Activated CD4-positive, alpha-beta memory T cell treated with anti-CD3 and anti-CD28 coated beads for 36 hours (primary cell): ENCODE results near the gene NEDD1. TPM values are rescaled to one million over a fixed set of nuclear protein-coding genes. Genes with fewer than 3 reads are reported as not detected.

Experiments used
- CTCF ChIA-PET: fragments of 350-600 bp; sonication (Branson Sonifier 250); formaldehyde crosslinking; loops from one replicate; lab custom pipeline; 2021; ENCODE audit warnings: antibody characterized with exemption, inconsistent platforms; lab: Charles Lee
- POLR2A ChIA-PET: fragments of 350-600 bp; sonication (Branson Sonifier 250); formaldehyde crosslinking; loops from one replicate; lab custom pipeline; 2021; ENCODE audit warnings: antibody characterized with exemption; lab: Charles Lee
- DNase-seq: peaks from one replicate; pipeline ENCODE4 v3.0.0-alpha.2; 2020
- H3K27ac Mint-ChIP-seq: one replicate; pipeline ENCODE4 v1.8.0; 2021; ENCODE audit warnings: mixed read lengths
- H3K27me3 Mint-ChIP-seq: one replicate; pipeline ENCODE4 v1.8.0; 2021; ENCODE audit warnings: mixed read lengths
- H3K36me3 Mint-ChIP-seq: one replicate; pipeline ENCODE4 v1.8.0; 2021; ENCODE audit warnings: mixed read lengths
- H3K4me1 Mint-ChIP-seq: one replicate; pipeline ENCODE4 v1.8.0; 2021; ENCODE audit warnings: low read depth, mixed read lengths
- H3K4me3 Mint-ChIP-seq: one replicate; pipeline ENCODE4 v1.8.0; 2021; ENCODE audit warnings: mild to moderate bottlenecking, mixed read lengths
- H3K9me3 Mint-ChIP-seq: one replicate; pipeline ENCODE4 v1.8.0; 2021; ENCODE audit warnings: mixed read lengths
- intact Hi-C: fragments of 100-400 bp; cut with micrococcal nuclease; formaldehyde crosslinking; loops from one replicate; pipeline ENCODE4 v1.15.1; 2023
- total RNA-seq, 2 experiments: library from RNA; stranded (reverse); gene quantifications; one replicate each; pipeline ENCODE4 v1.2.3, GENCODE V29; 2021

NEDD1 gene
- total RNA-seq, 2 experiments from 2014 or later = 55.4 to 57.9 TPM

DNA sequence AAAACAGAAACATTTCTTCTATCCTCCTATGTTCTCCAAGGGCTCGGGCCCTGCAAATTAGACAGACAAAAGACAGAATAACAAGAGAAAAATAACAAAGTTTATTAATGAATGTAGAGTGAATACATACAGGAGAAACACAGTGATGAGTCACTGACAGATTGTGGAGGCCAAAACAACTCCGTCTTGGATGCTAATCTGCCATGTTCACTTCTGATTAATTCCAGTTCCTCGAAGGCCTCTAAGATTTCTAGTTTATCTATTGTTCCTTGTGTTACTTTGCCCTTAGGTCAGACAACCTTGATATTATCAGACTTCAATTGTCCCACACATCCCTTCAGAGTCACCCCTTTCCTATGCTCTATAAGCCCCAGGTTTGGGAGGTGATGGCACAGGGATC, 26.8 kb upstream of the NEDD1 start:
- DNase-seq = no peak
- H3K27me3 Mint-ChIP-seq = peaks cover 3% of the 10 kb centered on the region
- H3K4me1 Mint-ChIP-seq = no peaks in the 10 kb centered on the region
- CTCF ChIA-PET = no interaction called here
- H3K27ac Mint-ChIP-seq = no peak overlapping the region
- no peak overlapping the region for H3K4me3 Mint-ChIP-seq
- H3K36me3 Mint-ChIP-seq = no peaks in the 10 kb centered on the region
- H3K9me3 Mint-ChIP-seq = no peaks in the 10 kb centered on the region
- POLR2A ChIA-PET = no interaction called here
- intact Hi-C loops = no loop called here

DNA sequence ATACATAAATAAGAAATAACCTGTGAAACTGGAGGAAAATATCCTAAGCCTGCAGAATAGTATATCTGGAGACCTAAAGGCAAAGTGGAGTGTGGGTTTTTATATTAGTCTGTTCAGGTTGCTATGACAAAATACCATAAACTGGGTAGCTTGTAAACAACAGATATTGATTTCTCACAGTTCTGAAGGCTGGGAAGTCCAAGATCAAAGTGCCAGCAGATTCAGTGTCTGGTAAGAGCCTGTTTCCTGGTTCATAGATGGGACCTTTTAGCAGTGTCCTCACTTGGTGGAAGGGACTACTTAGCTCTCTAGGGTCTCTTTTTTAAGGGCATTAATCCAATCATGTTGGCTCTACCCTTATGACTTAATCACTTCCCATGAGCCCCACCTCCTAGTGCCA, 25.4 kb upstream of the NEDD1 start:
- H3K4me3 Mint-ChIP-seq = no peak overlapping the region
- H3K9me3 Mint-ChIP-seq = no peaks in the 10 kb centered on the region
- H3K36me3 Mint-ChIP-seq = no peaks in the 10 kb centered on the region
- H3K27ac Mint-ChIP-seq = no peak overlapping the region
- no peaks in the 10 kb centered on the region for H3K27me3 Mint-ChIP-seq
- intact Hi-C loops = no loop called here
- POLR2A ChIA-PET = no interaction called here
- no peak for DNase-seq
- CTCF ChIA-PET = no interaction called here
- no peaks in the 10 kb centered on the region for H3K4me1 Mint-ChIP-seq

DNA sequence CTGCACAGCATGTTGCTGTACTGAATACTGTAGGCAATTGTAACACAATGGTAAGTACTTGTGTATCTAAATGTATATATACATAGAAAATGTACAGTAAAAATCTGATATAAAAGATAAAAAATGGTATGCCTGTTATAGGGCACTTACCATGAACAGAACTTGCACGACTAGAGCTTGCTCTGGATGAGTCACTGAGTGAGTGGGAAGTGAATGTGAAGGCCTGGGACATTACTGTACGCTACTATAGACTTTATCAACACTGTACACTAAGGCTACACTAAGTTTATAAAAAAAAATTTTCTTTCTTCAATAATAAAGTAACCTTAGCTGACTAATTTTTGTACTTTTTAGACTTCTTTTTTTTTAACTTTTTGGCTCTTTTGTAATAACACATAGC, 24.2 kb upstream of the NEDD1 start:
- H3K4me3 Mint-ChIP-seq = no peak overlapping the region
- no peaks in the 10 kb centered on the region for H3K9me3 Mint-ChIP-seq
- no peak overlapping the region for H3K27ac Mint-ChIP-seq
- ChIA-PET POLR2A (interaction anchor here (0.6 kb wide), 1 partner anchor 481 kb away, joined by 3 read pairs; no protein-coding TSS in a partner anchor), CTCF (no interaction called here)
- H3K4me1 Mint-ChIP-seq = no peaks in the 10 kb centered on the region
- no peak for DNase-seq
- H3K27me3 Mint-ChIP-seq = no peaks in the 10 kb centered on the region
- H3K36me3 Mint-ChIP-seq = no peaks in the 10 kb centered on the region
- intact Hi-C loops = no loop called here

DNA sequence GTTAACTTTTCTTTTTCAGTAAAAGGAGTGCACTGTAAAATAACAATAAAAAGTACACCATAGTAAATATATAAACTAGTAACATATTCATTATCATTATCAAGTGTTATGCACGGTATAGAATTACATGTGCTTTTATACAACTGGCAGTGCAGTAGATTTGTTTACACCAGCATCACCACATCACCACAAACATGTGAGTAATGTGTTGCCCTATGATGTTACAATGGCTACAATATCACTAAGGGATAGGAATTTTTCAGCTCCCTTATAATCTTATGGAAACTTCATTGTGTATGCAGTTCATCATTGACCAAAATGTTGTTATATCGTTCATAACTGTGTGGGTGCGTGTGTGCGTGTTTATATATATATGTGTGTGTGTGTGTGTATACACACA, 23.5 kb upstream of the NEDD1 start:
- Mint-ChIP-seq H3K9me3 (no peaks in the 10 kb centered on the region), H3K36me3 (no peaks in the 10 kb centered on the region), H3K27me3 (no peaks in the 10 kb centered on the region), H3K4me1 (no peaks in the 10 kb centered on the region), H3K4me3 (no peak overlapping the region), H3K27ac (no peak overlapping the region)
- DNase-seq = no peak
- CTCF ChIA-PET = no interaction called here
- intact Hi-C loops = no loop called here
- POLR2A ChIA-PET = no interaction called here

DNA sequence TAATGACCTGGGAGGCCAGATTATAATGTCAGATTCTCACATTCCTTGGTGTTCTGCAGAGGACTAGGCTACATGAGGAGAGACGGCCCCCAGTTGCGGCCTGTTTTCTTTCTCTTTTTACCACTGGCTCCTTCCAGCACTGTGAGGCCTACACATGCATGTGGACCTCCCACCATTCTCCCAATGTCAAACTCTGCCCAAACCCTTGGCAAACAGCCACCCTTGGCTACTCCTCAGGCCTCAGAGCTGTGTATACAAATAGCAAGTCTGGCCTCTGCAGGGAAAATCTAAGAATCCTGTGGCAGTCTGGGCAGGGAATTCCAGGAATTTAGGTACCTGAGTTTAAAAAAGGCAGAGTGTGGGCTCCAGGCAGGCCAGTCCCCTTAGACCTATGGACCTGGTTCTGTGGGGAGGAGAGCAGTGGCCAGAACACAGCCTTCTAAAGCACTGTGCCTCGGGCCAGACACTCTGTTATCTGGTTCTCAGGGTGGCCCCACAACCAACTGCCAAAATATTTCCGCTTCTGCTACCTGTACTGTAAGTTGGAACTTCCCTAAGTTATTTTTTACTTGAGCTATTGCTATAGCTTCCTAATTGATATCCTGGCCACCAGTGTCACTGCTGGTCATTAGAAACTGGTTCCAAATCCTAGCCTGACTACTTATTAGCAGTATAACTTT, 19.9 kb upstream of the NEDD1 start:
- no peak overlapping the region for H3K4me3 Mint-ChIP-seq
- CTCF ChIA-PET = no interaction called here
- H3K36me3 Mint-ChIP-seq = no peaks in the 10 kb centered on the region
- no peak for DNase-seq
- intact Hi-C loops = loop anchor here (5.0 kb wide), 1 partner anchor 60 kb away; no protein-coding TSS in a partner anchor
- H3K27me3 Mint-ChIP-seq = peaks cover 10% of the 10 kb centered on the region
- H3K27ac Mint-ChIP-seq = no peak overlapping the region
- POLR2A ChIA-PET = no interaction called here
- H3K9me3 Mint-ChIP-seq = no peaks in the 10 kb centered on the region
- H3K4me1 Mint-ChIP-seq = peaks cover 5% of the 10 kb centered on the region

DNA sequence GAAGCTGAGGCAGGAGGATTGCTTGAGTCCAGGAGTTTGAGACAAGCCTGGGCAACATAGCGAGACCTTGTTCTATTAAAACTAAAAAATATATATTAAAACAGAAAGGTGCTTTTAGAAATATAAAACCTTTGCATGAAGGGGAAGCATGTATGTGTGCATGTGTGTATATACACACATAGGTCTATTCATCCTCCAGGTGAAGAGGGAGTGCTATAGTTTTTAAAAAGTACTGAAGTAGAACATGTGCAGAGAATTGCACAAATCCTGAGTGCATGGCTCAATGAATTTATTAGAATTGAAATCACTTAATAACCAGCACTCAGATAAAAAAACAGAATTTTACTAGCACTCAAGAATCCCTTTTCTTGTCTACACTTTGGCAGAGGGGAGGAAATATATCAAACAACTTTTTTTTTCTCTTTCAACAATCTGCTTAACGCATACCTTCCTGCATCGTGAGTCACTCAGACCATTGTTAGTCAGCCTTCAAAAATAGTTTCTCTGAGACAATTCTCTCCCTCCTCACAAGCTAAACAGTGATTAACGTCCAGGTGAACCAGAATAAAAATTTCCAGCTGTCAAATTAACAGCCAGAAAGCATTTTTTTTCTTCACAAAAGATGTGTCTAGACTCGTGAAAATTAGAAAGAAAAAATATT, 17.7 kb upstream of the NEDD1 start:
- peaks cover 12% of the 10 kb centered on the region for H3K27me3 Mint-ChIP-seq
- ChIA-PET POLR2A (no interaction called here), CTCF (no interaction called here)
- no peaks in the 10 kb centered on the region for H3K36me3 Mint-ChIP-seq
- intact Hi-C loops = loop anchor here (2.0 to 5.0 kb wide), 2 partner anchors 17 to 62 kb away; partner anchors contain the start of gene NEDD1
- no peak overlapping the region for H3K27ac Mint-ChIP-seq
- DNase-seq = no peak
- H3K4me1 Mint-ChIP-seq = peaks cover 5% of the 10 kb centered on the region
- no peaks in the 10 kb centered on the region for H3K9me3 Mint-ChIP-seq
- H3K4me3 Mint-ChIP-seq = no peak overlapping the region

DNA sequence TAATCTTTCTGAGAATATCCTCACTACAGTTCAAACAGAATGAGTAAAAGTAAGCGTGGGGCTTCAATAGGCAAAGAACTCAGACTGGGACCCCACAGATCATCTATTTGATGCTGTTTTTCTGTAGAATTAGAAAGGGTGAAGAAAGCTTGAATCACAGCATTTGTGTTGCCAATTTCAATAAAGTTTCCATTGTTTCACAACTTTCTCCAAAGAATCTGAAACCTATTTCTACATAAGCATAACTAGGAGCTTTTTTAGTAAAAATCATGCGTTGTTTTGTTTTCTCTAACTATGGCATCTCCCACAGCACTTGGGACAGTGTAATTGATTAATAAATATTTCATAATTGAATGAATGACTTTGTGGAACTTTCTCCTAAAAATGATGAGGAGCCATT, 16.7 kb upstream of the NEDD1 start:
- CTCF ChIA-PET = no interaction called here
- DNase-seq = no peak
- Mint-ChIP-seq H3K36me3 (no peaks in the 10 kb centered on the region), H3K9me3 (no peaks in the 10 kb centered on the region), H3K27ac (no peak overlapping the region), H3K27me3 (peaks cover 12% of the 10 kb centered on the region), H3K4me1 (peaks cover 5% of the 10 kb centered on the region), H3K4me3 (no peak overlapping the region)
- intact Hi-C loops = no loop called here
- POLR2A ChIA-PET = interaction anchor here (0.9 kb wide), 1 partner anchor 16 kb away, joined by 3 read pairs; no protein-coding TSS in a partner anchor

DNA sequence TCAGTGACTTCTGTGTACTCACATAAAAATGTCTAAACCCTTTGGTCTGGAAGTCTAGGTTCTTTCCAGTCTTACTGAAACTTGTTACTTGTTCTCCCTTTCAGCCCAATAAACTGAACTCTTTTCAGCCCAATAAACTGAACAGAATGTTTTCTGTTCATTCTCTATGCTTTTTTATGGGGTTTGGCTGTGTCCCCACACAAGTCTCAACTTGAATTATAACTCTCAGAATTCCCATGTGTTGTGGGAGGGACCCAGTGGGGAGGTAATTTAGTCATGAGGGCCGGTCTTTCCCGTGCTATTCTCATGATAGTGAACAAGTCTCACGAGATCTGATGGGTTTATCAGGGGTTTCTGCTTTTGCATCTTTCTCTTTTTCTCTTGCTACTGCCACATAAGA, 15.0 kb upstream of the NEDD1 start:
- no peaks in the 10 kb centered on the region for H3K36me3 Mint-ChIP-seq
- no peaks in the 10 kb centered on the region for H3K9me3 Mint-ChIP-seq
- POLR2A ChIA-PET = no interaction called here
- no peak overlapping the region for H3K4me3 Mint-ChIP-seq
- H3K27ac Mint-ChIP-seq = no peak overlapping the region
- H3K27me3 Mint-ChIP-seq = peaks cover 12% of the 10 kb centered on the region
- H3K4me1 Mint-ChIP-seq = peaks cover 5% of the 10 kb centered on the region
- no peak for DNase-seq
- intact Hi-C loops = no loop called here
- CTCF ChIA-PET = no interaction called here

DNA sequence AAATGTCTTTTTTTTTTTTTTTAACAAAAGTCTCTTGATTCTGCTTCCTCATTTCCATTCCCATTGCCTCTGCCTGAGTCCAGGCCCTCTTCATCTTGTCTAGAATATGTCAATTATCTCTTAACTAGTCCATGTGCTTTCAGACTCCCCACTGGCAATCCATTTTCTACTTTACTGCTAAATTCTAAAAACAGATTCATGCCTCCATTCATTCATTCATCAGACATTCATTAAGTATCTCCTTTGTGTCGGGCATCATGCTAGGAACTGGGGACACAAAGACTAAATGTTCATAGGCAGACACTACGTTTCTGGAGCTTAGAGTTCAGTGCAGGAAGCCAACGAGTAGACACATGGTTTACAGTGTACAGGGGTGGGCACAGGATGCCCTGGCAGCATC, 9.6 kb upstream of the NEDD1 start:
- H3K4me1 Mint-ChIP-seq = no peaks in the 10 kb centered on the region
- H3K36me3 Mint-ChIP-seq = no peaks in the 10 kb centered on the region

DNA sequence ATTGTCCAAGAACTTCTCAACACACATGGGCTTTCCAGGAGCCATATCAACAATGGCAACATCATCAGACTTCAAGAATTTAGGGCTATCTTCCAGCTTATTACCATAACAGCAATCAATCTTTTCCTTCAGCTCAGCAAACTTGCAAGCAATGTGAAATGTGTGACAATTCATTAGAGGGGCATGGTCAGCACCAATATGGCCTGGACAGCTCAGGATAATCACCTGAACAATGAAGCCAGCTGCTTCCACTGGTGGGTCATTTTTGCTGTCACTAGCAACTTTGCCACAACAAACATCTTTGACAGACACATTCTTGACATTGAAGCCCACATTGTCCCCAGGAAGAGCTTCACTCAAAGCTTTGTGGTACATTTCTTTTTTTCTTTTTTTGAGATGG, 5.9 kb upstream of the NEDD1 start:
- intact Hi-C loops = loop anchor here (10.0 kb wide), 3 partner anchors 1046 to 1844 kb away; partner anchors contain the start of gene SNRPF
- Mint-ChIP-seq H3K27ac (no peak overlapping the region), H3K9me3 (no peaks in the 10 kb centered on the region), H3K27me3 (no peaks in the 10 kb centered on the region), H3K4me3 (no peak overlapping the region), H3K36me3 (no peaks in the 10 kb centered on the region), H3K4me1 (peaks cover 3% of the 10 kb centered on the region)
- no peak for DNase-seq
- CTCF ChIA-PET = no interaction called here
- POLR2A ChIA-PET = no interaction called here

More for the DNA sequence above, 9.6 kb upstream of the NEDD1 start:
- intact Hi-C loops = no loop called here
- no peak overlapping the region for H3K27ac Mint-ChIP-seq
- H3K27me3 Mint-ChIP-seq = peaks cover 1% of the 10 kb centered on the region
- DNase-seq = no peak
- POLR2A ChIA-PET = no interaction called here
- no peak overlapping the region for H3K4me3 Mint-ChIP-seq
- H3K9me3 Mint-ChIP-seq = no peaks in the 10 kb centered on the region
- CTCF ChIA-PET = no interaction called here

DNA sequence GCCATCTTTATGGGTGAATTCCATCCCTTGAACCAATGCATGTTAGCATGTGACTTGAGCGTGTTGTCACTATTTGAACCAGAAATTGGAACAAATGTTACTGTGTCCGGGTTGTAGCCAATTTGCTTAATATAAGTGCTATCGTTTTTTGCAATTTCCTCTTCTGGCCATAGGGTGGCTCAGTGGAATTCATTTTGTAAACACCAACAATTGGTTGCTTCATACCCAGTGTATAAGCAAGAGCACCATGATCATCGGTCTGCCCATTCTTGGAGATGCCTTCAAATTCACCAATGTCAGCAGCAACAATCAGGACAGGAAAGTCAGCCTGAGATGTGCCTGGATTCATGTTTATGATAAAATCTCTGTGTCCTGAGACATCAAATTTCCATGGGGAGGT, 5.0 kb upstream of the NEDD1 start:
- ChIA-PET POLR2A (no interaction called here), CTCF (no interaction called here)
- Mint-ChIP-seq H3K27ac (no peak overlapping the region), H3K36me3 (no peaks in the 10 kb centered on the region), H3K27me3 (no peaks in the 10 kb centered on the region), H3K4me1 (peaks cover 7% of the 10 kb centered on the region), H3K4me3 (no peak overlapping the region), H3K9me3 (no peaks in the 10 kb centered on the region)
- intact Hi-C loops = loop anchor here (10.0 kb wide), 3 partner anchors 1047 to 1843 kb away; partner anchors contain the start of gene SNRPF
- DNase-seq = no peak

DNA sequence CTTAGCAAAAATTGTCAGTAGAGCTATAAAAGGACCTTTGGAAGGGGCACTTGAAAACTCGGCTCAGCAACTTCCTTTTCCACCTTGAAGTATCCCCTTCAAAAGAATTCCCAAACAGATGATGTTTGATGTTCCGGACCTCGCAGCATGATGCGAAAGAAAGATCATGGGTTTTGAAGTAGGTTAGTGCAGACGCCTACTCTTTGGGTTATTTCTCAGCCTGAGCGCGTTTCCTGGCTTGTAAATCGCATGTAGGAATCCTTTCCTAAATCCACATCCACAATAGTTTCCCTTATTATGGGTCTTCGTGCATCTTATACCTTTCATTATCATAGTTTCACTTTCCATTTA, 584 bp upstream of the NEDD1 start:
- ChIA-PET CTCF (no interaction called here), POLR2A (interaction anchor here (0.7 kb wide), 1 partner anchor 16 kb away, joined by 3 read pairs; no protein-coding TSS in a partner anchor)
- Mint-ChIP-seq H3K36me3 (peaks cover 21% of the 10 kb centered on the region), H3K27ac (peak overlapping the region; percentile 96), H3K4me1 (peaks cover 36% of the 10 kb centered on the region), H3K9me3 (no peaks in the 10 kb centered on the region), H3K27me3 (no peaks in the 10 kb centered on the region), H3K4me3 (peak overlapping the region; percentile 93)
- intact Hi-C loops = loop anchor here (2.0 to 10.0 kb wide), 12 partner anchors 14 to 1838 kb away; partner anchors contain the start of genes AMDHD1, CCDC38, LTA4H and SNRPF
- DNase-seq = no peak
